ENCODE results near the gene CCSER2.
A peak's percentile ranks its signal among the peaks of the same experiment; 100 is the strongest.

The CCSER2 gene

DNA sequence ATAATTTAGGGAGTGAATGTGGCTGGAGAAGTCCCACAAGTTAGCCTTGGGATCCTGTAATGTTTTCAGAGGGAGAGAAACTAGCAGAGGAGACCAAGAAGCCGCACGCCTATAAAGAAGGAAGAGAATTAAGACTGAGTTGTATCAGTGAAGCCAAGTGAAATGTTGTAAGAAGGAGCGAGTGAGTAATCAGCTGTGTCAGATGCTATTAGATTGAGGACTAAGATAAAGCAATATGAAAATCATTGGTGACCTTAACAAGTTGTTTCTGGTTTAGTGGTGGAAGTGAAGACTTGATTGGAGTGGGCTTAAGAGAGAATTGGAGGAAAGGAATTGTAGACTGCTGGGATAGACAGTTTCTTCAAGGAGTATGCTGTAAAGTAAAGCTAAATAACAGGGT is 8.8 kb downstream of the CCSER2 start:
- peak overlapping the region in 1 of 2 experiments; percentile 58 for H3K4me3 ChIP-seq (ENCODE audit: insufficient read depth in 1 of 2, low read depth in 1 of 2, low read length in 2 of 2)
- no peak overlapping the region for H3K14ac ChIP-seq (ENCODE audit: low read length in 2 of 2)
- no peak overlapping the region for H2BK12ac ChIP-seq (ENCODE audit: low read length in 2 of 2)
- no peaks in the 10 kb centered on the region for H3K36me3 ChIP-seq (ENCODE audit: control insufficient read depth in 1 of 2, insufficient read depth in 2 of 2, low read depth in 1 of 2, low read length in 2 of 2)
- H2BK15ac ChIP-seq (ENCODE audit: low read depth, poor library complexity, severe bottlenecking), result no peak overlapping the region
- no peak overlapping the region for H2BK120ac ChIP-seq (ENCODE audit: low read depth, low read length)
- peak overlapping the region; percentile 59 for H3K9ac ChIP-seq (ENCODE audit: low read length)
- no peak overlapping the region for H3K23ac ChIP-seq (ENCODE audit: low read length in 2 of 2)
- H4K8ac ChIP-seq (ENCODE audit: low read length), result no peak overlapping the region
- H3K27ac ChIP-seq (ENCODE audit: low read length, poor library complexity, severe bottlenecking), result no peak overlapping the region
- WGBS, result 91% methylated on average over 3 of the region's 3 CpGs
- peak; percentile 47 for DNase-seq
- no peak overlapping the region for H3K4me2 ChIP-seq (ENCODE audit: low read length, poor library complexity, severe bottlenecking)
- H2BK5ac ChIP-seq (ENCODE audit: low read depth, low read length, poor library complexity, severe bottlenecking), result no peak overlapping the region
- no peak overlapping the region for H2AK5ac ChIP-seq (ENCODE audit: low read length, severe bottlenecking)
- H2AFZ ChIP-seq (ENCODE audit: low read depth, low read length), result no peak overlapping the region
- H3K79me1 ChIP-seq (replicated peaks; ENCODE audit: low read length, poor library complexity, severe bottlenecking), result peaks cover 12% of the 10 kb centered on the region
- H3K4ac ChIP-seq (ENCODE audit: low read depth in 1 of 2, low read length in 2 of 2), result no peak overlapping the region
- H3K4me1 ChIP-seq (ENCODE audit: control insufficient read depth, insufficient read depth, low read depth, low read length), result peaks cover 3% of the 10 kb centered on the region
- H4K91ac ChIP-seq (ENCODE audit: low read length), result no peak overlapping the region
- no peak overlapping the region for H3K18ac ChIP-seq (ENCODE audit: low read depth in 1 of 2, low read length in 2 of 2)
- H3K27me3 ChIP-seq (ENCODE audit: control insufficient read depth in 1 of 2, insufficient read depth in 1 of 2, low read length in 2 of 2), result no peaks in the 10 kb centered on the region
- H3K9me3 ChIP-seq (ENCODE audit: control insufficient read depth, low read length), result no peaks in the 10 kb centered on the region

DNA sequence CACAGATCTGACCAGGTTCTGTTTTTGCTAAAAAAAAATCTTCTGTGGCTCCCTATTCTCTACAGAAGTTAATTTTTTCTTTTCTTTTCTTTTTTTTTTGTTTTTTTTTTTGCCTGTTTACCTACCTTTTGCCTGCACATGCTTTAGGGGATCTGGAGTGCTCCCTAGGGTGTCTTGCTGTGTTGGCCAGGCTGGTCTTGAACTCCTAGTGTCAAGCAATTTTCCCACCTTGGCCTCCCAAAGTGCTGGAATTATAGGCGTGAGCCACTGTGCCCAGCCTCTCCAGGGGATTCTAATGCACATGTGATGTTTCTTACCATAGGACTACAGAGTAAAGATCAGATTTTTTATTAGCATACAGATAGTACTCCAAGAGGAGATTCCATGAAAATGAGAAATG is 10.6 kb downstream of the CCSER2 start:
- H3K79me1 ChIP-seq (replicated peaks; ENCODE audit: low read length, poor library complexity, severe bottlenecking), result peaks cover 14% of the 10 kb centered on the region
- H2BK5ac ChIP-seq (ENCODE audit: low read depth, low read length, poor library complexity, severe bottlenecking), result no peak overlapping the region
- peaks cover 2% of the 10 kb centered on the region for H3K4me1 ChIP-seq (ENCODE audit: control insufficient read depth, insufficient read depth, low read depth, low read length)
- H3K27ac ChIP-seq (ENCODE audit: low read length, poor library complexity, severe bottlenecking), result no peak overlapping the region
- H3K23ac ChIP-seq (ENCODE audit: low read length in 2 of 2), result no peak overlapping the region
- no peak overlapping the region for H2BK120ac ChIP-seq (ENCODE audit: low read depth, low read length)
- no peak for DNase-seq
- H3K4me2 ChIP-seq (ENCODE audit: low read length, poor library complexity, severe bottlenecking), result no peak overlapping the region
- H3K4ac ChIP-seq (ENCODE audit: low read depth in 1 of 2, low read length in 2 of 2), result no peak overlapping the region
- H2AFZ ChIP-seq (ENCODE audit: low read depth, low read length), result no peak overlapping the region
- H2BK15ac ChIP-seq (ENCODE audit: low read depth, poor library complexity, severe bottlenecking), result no peak overlapping the region
- WGBS, result 100% methylated on average over 1 of the region's 1 CpG
- H2AK5ac ChIP-seq (ENCODE audit: low read length, severe bottlenecking), result no peak overlapping the region
- no peak overlapping the region for H3K4me3 ChIP-seq (ENCODE audit: insufficient read depth in 1 of 2, low read depth in 1 of 2, low read length in 2 of 2)
- H4K91ac ChIP-seq (ENCODE audit: low read length), result no peak overlapping the region
- H4K8ac ChIP-seq (ENCODE audit: low read length), result no peak overlapping the region
- H3K18ac ChIP-seq (ENCODE audit: low read depth in 1 of 2, low read length in 2 of 2), result no peak overlapping the region
- no peak overlapping the region for H3K14ac ChIP-seq (ENCODE audit: low read length in 2 of 2)
- H3K9me3 ChIP-seq (ENCODE audit: control insufficient read depth, low read length), result no peaks in the 10 kb centered on the region
- no peak overlapping the region for H2BK12ac ChIP-seq (ENCODE audit: low read length in 2 of 2)
- H3K9ac ChIP-seq (ENCODE audit: low read length), result no peak overlapping the region
- no peaks in the 10 kb centered on the region for H3K27me3 ChIP-seq (ENCODE audit: control insufficient read depth in 1 of 2, insufficient read depth in 1 of 2, low read length in 2 of 2)
- H3K36me3 ChIP-seq (ENCODE audit: control insufficient read depth in 1 of 2, insufficient read depth in 2 of 2, low read depth in 1 of 2, low read length in 2 of 2), result no peaks in the 10 kb centered on the region

DNA sequence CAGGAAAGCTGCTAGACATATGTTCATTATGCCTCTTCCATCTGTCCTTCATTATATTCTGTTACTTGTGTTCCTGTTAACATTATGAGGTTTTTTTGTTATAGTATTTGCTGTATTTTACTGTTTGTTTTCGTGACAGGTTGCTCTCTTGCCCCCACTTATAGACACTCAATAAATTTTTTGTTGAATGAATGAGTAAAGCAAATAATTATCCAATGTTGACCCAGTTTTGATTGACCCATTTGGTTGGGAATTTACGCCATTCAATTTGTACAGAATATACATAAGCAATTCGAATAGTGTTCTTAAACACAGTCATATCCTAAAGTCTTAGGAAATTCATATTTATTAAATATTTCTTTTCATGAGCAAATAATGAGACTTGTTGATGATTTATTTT is 11.8 kb downstream of the CCSER2 start:
- H3K4me2 ChIP-seq (ENCODE audit: low read length, poor library complexity, severe bottlenecking), result no peak overlapping the region
- DNase-seq, result no peak
- no peaks in the 10 kb centered on the region for H3K27me3 ChIP-seq (ENCODE audit: control insufficient read depth in 1 of 2, insufficient read depth in 1 of 2, low read length in 2 of 2)
- no peak overlapping the region for H2BK5ac ChIP-seq (ENCODE audit: low read depth, low read length, poor library complexity, severe bottlenecking)
- WGBS, result no CpG with 5 or more reads among the region's 3 CpGs
- H2AFZ ChIP-seq (ENCODE audit: low read depth, low read length), result no peak overlapping the region
- no peak overlapping the region for H3K27ac ChIP-seq (ENCODE audit: low read length, poor library complexity, severe bottlenecking)
- no peak overlapping the region for H4K8ac ChIP-seq (ENCODE audit: low read length)
- no peaks in the 10 kb centered on the region for H3K36me3 ChIP-seq (ENCODE audit: control insufficient read depth in 1 of 2, insufficient read depth in 2 of 2, low read depth in 1 of 2, low read length in 2 of 2)
- H2BK120ac ChIP-seq (ENCODE audit: low read depth, low read length), result no peak overlapping the region
- H3K14ac ChIP-seq (ENCODE audit: low read length in 2 of 2), result no peak overlapping the region
- H3K4me3 ChIP-seq (ENCODE audit: insufficient read depth in 1 of 2, low read depth in 1 of 2, low read length in 2 of 2), result no peak overlapping the region
- no peak overlapping the region for H2BK15ac ChIP-seq (ENCODE audit: low read depth, poor library complexity, severe bottlenecking)
- H3K18ac ChIP-seq (ENCODE audit: low read depth in 1 of 2, low read length in 2 of 2), result no peak overlapping the region
- H3K4me1 ChIP-seq (ENCODE audit: control insufficient read depth, insufficient read depth, low read depth, low read length), result peaks cover 1% of the 10 kb centered on the region
- H3K4ac ChIP-seq (ENCODE audit: low read depth in 1 of 2, low read length in 2 of 2), result no peak overlapping the region
- no peak overlapping the region for H2BK12ac ChIP-seq (ENCODE audit: low read length in 2 of 2)
- no peak overlapping the region for H2AK5ac ChIP-seq (ENCODE audit: low read length, severe bottlenecking)
- no peak overlapping the region for H4K91ac ChIP-seq (ENCODE audit: low read length)
- peaks cover 16% of the 10 kb centered on the region for H3K79me1 ChIP-seq (replicated peaks; ENCODE audit: low read length, poor library complexity, severe bottlenecking)
- H3K23ac ChIP-seq (ENCODE audit: low read length in 2 of 2), result no peak overlapping the region
- no peak overlapping the region for H3K9ac ChIP-seq (ENCODE audit: low read length)
- H3K9me3 ChIP-seq (ENCODE audit: control insufficient read depth, low read length), result no peaks in the 10 kb centered on the region

DNA sequence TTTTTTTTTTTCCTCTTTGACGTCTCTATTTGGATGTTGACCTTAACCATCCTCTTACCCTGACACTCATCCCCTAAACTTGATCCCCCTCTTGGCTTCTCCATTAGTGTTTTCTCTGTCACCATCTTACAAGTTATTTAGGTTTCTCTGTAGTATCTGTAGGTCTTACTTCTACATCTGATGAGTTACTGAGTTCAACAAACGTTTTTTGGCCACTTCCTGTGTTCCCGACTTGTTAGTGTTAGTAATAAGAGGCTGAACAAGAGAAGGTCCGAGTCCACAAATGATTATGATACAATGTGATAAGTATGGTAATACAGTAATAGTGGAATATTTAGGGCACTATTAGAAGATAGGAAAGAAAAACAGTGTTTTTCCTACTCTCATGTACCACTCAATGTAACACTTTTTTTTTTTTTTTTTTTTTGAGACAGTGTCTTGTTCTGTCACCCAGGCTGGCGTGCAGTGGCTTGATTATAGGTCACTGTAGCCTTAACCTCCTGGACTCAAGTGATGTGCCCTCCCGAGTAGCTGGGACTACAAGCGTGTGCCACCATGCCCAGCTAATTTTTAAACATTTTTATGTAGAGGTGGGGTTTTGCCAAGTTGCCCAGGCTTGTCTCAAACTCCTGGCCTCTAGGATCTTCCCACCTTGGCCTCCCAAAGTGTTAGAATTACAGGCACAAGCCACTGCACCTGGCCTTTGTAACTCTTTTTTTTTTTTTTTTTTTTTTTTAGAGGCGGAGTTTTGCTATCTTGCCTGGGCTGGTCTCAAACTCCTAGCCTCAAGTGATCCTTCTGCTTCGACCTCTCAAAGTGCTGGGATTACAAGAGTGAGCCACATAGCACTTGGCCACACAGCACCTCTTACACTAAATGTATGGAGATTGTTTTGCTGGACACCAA is 12.5 kb downstream of the CCSER2 start:
- Histone ChIP-seq H3K18ac (ENCODE audit: low read depth in 1 of 2, low read length in 2 of 2) (no peak overlapping the region), H2BK5ac (ENCODE audit: low read depth, low read length, poor library complexity, severe bottlenecking) (no peak overlapping the region), H2BK120ac (ENCODE audit: low read depth, low read length) (no peak overlapping the region), H2BK15ac (ENCODE audit: low read depth, poor library complexity, severe bottlenecking) (no peak overlapping the region), H2BK12ac (ENCODE audit: low read length in 2 of 2) (no peak overlapping the region), H3K4me1 (ENCODE audit: control insufficient read depth, insufficient read depth, low read depth, low read length) (peaks cover 1% of the 10 kb centered on the region), H3K9ac (ENCODE audit: low read length) (no peak overlapping the region), H2AK5ac (ENCODE audit: low read length, severe bottlenecking) (no peak overlapping the region), H3K36me3 (ENCODE audit: control insufficient read depth in 1 of 2, insufficient read depth in 2 of 2, low read depth in 1 of 2, low read length in 2 of 2) (no peaks in the 10 kb centered on the region), H4K91ac (ENCODE audit: low read length) (no peak overlapping the region), H3K23ac (ENCODE audit: low read length in 2 of 2) (no peak overlapping the region), H3K79me1 (replicated peaks; ENCODE audit: low read length, poor library complexity, severe bottlenecking) (peaks cover 14% of the 10 kb centered on the region), H3K27me3 (ENCODE audit: control insufficient read depth in 1 of 2, insufficient read depth in 1 of 2, low read length in 2 of 2) (no peaks in the 10 kb centered on the region), H4K8ac (ENCODE audit: low read length) (no peak overlapping the region), H3K4me3 (ENCODE audit: insufficient read depth in 1 of 2, low read depth in 1 of 2, low read length in 2 of 2) (no peak overlapping the region), H3K4me2 (ENCODE audit: low read length, poor library complexity, severe bottlenecking) (no peak overlapping the region), H3K27ac (ENCODE audit: low read length, poor library complexity, severe bottlenecking) (no peak overlapping the region), H3K4ac (ENCODE audit: low read depth in 1 of 2, low read length in 2 of 2) (no peak overlapping the region), H3K14ac (ENCODE audit: low read length in 2 of 2) (no peak overlapping the region), H2AFZ (ENCODE audit: low read depth, low read length) (no peak overlapping the region), H3K9me3 (ENCODE audit: control insufficient read depth, low read length) (no peaks in the 10 kb centered on the region)
- 82% methylated on average over 9 of the region's 9 CpGs for WGBS
- no peak for DNase-seq
